Measurements from ENCODE around the gene ANKRD34C.

DNA sequence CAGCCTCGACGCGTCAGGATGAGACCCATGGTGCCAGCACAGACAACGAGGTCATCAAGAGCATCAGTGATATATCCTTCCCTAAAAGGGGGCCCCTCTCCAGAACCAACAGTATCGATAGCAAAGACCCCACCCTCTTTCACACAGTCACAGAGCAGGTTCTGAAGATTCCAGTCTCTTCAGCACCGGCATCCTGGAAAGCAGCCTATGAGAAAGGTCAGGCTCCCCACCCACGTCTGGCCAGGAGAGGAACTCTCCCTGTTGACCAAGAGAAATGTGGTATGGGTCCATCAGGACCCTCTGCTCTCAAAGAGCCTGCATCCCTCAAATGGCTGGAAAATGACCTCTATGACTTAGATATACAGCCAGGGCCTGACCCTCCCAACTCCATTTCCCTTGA is 11.6 kb downstream of the ANKRD34C start:
- TF ChIP-seq, protein P1, sequence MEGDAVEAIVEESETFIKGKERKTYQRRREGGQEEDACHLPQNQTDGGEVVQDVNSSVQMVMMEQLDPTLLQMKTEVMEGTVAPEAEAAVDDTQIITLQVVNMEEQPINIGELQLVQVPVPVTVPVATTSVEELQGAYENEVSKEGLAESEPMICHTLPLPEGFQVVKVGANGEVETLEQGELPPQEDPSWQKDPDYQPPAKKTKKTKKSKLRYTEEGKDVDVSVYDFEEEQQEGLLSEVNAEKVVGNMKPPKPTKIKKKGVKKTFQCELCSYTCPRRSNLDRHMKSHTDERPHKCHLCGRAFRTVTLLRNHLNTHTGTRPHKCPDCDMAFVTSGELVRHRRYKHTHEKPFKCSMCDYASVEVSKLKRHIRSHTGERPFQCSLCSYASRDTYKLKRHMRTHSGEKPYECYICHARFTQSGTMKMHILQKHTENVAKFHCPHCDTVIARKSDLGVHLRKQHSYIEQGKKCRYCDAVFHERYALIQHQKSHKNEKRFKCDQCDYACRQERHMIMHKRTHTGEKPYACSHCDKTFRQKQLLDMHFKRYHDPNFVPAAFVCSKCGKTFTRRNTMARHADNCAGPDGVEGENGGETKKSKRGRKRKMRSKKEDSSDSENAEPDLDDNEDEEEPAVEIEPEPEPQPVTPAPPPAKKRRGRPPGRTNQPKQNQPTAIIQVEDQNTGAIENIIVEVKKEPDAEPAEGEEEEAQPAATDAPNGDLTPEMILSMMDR (IDR thresholded peaks at IDR 0.05), result no peak
- TF ChIP-seq POLR2A (IDR thresholded peaks at IDR 0.05), result no peak

Data from stomach (tissue), 4 donors.